Activated CD8-positive, alpha-beta memory T cell treated with anti-CD3 and anti-CD28 coated beads, Interleukin-2, amount 50 U/mL, for 24 hours (primary cell): ENCODE measurements around the gene USP32.
"Not testable (repeated sequence)": the region's sequence is repeated elsewhere in the genome, so short reads cannot be mapped to it uniquely, and the experiment has no call there.

ENCODE experiments used
- DNase-seq: peaks from one replicate; pipeline ENCODE4 v3.0.0-alpha.2; 2020; ENCODE audit errors: extremely low read depth

Gene USP32

DNA sequence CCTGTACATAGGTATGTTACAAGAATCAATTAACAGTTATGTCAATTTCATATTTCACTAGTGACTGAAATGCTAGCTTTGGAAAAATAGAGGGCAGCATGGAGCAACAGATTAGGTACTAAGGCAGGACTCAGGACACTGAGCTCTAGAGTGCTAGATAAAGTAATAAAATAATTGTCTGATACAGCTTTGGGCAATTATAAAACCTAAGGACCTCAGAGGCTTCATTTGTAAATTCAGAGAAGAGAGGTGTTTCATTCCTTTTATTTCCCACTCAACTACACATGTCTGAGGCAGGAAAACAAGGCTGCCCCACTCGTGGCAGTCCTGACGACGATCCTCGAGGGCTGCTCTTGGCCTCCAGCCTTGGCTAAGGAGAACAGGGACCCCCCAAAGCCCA lies 160.7 kb downstream of the USP32 start:
- no peak for DNase-seq

DNA sequence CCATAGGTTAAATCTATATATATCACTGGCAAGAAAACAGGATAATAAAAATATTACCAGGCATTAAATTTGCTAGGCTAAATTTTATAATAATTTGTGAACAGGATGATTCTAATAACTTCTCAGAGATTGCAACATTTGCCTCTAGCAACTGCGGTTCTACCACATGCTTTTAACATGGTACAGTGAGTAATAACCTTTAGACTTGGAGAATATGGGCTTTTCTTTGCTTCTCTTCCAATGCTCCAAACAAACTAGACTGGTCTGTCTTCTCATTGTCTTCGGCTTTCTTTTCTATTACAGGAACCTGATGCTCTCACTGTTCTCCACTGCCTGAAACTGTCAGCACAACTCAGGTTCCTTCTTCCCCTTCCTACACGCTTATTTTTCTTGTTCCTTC lies 161.6 kb downstream of the USP32 start:
- no peak for DNase-seq

DNA sequence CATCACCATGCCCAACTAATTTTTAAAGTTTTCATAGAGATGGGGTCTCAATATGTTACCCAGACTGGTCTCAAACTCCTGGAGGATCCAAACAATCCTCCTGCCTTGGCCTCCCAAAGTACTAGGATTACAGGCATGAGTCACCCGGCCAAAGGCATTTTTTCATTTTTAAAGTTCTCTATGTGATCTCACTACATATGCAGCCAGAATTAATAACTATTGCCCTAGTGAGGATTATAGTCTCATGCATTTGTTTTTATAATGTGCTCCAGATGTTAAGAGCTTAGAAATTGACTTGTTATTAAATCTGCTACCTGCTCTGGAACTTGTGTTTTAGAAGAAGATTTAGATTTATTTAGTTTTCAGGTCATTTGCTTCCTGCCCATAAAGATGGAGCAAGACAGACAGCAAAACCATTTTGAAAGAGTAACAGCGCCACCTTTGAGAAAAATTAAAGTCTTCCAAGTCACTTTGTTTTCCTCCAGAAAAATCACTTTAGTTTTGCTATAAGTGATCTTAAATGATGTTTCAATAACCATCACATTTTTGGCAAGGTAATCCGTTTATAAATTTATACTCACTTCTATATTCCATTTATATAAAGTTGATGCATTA lies 162.6 kb downstream of the USP32 start:
- no peak for DNase-seq

DNA sequence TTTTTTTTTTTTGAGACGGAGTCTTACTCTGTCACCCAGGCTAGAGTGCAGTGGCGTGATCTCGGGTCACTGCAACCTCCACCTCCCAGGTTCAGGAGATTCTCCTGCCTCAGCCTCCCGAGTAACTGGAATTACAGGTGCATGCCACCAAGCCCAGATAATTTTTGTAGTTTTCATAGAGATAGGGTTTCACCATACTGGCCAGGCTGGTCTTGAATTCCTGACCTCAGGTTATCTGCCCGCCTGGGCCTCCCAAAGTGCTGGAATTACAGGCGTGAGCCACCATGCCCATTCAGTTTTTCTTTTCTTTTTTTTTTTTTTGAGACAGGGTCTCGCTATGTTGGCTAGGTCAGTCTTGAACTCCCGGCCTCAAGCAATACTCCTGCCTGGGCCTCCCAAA lies 164.7 kb downstream of the USP32 start:
- not testable (repeated sequence) for DNase-seq

DNA sequence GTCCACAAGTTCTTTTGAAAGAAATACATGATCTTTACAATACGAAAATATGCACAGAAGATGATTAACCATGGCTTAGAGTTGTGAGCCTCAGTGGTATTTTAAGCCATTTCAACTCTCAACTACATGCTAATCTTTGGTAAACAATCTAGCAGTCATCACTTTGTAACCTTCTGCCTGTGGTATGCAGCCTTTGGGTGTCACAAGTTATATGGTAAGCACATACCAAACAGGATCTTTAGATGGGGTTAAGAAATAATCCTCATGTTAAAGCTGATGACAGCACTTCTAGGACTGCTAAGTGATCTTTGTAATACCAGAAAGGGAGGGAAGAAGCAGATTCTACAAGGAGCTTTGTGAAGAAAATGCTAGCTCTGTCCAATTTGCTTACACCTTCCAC lies 167.9 kb downstream of the USP32 start:
- no peak for DNase-seq

DNA sequence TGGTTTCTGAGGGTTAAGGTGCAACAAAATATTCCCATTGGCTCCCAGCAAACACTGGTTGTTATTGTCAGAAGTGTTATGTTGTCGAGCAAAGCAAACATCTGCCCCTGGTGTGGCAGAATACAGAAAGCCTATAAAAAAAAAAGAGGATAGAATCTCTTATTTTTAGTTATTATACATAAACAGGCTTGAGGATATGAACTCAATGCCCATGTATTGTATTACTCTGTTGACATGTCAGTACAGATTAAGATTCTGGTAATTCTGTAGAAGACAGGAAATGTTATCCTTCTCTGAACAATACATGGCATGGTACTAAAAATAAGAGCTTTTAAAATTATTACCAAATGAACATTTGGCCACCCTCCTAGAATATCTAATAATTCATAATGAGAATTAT lies 168.5 kb downstream of the USP32 start:
- no peak for DNase-seq

DNA sequence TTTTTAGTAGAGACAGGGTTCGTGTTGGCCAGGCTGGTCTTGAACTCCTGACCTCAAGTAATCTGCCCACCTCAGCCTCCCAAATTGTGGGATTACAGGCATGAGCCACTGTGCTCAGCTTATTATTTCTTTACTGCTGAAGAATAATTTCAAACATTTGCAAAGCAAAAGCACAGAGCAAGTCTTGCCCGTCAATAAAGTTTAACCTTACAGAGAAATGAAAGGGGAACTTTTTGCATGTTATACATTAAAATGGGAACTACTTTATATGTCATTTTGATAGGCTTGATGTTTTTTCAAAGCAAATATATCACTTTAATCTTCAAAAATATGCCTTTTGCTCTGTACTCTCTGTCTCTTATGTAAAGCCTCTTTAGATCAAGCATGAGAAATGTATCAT lies 173.2 kb downstream of the USP32 start:
- not testable (repeated sequence) for DNase-seq

DNA sequence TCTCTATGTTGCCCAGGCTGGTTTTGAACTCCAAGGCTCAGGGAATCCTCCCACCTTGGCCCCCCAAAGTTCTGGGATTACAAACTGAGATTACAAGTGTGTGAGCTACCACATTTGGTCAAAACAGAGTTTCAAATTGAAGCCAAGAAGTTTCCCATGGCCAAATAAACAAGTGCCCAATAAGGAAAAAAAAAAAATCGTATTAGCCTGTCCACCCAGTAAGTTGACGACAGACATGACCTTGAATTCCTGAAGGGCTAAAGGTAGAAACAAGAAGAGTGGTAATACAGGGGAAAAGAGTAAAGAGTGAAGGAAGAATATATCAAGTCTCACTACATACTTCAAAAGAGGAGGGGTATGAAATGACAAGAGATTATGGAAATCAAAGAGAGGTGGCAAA lies 176.0 kb downstream of the USP32 start:
- not testable (repeated sequence) for DNase-seq

DNA sequence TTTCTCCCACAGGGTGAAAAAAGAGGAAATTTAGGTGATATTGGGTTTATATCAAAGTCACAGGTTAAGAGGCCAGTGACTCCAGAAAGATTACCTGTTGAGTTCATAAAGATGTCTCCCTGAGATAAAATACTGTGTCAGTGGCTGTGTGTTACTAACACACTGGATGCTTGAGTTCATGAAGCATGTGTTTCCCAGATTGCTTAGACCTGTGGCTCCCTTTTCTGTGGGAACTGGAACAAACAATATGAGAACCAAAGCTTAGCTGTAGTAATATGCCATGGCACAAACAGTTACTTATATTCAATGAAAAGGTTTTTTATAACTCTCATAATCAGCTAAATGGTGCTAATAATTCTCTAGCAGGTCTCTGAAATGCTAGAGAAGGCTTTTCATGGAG lies 180.7 kb downstream of the USP32 start:
- not testable (repeated sequence) for DNase-seq

DNA sequence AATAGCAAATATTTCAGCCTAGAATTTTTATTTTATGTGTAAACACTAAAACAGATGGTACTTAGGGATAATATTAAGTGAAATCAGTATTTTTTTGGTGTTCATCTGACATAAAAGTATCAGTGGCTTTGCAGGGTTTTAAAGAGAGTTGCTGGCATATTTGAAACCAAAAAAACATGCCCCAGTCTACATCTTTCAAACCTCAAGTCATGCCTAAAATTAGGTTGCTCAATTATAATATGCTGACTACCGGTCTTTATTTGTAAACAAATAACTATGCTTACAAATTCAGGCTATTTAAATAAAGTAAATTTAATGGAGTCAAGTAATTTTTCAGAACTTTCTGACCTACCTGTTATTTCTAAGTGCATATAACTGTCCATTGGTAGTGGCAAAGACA lies 183.6 kb downstream of the USP32 start:
- DNase-seq, result not testable (repeated sequence)

DNA sequence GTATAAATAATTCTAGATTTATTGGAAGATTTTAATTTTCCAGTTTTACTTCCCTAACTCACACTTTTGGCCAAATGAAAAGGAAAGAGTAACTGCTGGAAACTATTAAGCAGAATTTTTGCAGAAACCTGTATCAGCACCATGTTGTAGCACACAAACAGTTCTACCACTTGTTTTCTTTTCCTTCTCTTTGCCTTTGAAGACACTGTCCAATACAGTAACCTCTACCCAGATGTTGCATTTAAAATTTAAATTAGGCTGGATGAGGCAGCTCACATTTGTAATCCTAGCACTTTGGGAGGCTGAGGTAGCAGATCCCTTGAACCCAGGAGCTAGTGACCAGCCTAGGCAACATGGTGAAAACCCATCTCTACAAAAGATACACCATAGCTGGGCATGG lies 186.2 kb downstream of the USP32 start:
- DNase-seq, result not testable (repeated sequence)

DNA sequence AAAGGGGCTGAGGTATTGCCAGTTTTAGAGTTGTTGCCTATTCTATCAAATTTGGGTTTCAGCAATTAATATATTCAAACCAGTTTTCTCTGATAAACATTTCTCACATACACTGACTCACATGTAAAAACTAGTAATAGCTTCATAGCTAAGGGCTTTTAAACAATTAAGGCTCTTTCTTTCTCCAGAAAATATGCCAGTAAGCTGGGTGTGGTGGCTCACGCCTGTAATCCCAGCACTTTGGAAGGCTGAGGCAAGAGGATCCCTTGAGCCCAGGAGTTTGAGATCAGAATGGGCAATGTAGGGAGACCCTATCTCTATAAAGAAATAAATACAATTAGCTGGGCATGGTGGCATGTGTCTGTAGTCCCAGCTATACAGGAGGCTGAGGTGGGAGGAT lies 193.3 kb downstream of the USP32 start:
- DNase-seq, result not testable (repeated sequence)

DNA sequence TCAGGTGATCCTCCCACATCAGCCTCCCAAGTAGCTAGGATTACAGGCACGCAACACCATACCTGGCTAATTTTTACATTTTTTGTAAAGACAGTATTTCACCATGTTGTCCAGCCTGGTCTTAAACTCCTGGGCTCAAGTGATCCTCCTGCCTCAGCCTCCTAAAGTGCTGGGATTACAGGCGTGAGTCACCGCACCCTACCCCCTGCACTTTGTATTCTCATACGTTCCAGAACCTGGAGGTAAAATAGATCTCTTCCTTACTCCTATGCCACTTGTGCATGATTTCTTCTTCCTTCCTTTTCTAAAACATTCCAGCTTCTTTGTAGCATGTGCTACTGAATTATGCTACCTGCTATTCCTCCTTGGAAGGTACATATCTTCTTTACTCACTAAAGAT lies 197.8 kb downstream of the USP32 start:
- not testable (repeated sequence) for DNase-seq

DNA sequence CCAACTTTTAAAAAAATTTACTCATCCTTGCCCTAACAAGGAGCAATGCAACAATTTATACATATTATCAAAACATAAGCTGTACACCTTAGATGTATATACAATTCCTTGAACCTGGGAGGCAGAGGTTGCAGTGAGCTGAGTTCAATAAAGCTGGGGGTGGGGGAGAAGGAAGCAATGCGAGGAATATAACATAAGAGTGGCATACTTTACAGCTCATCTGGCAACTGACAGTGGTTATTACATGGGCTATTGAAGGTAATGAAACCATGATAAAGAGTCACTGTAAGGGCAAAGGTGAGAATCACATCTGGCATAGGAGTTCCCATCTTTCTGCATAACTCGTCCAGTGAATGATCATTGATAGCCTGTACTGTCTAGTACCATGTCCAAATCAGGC lies 198.5 kb downstream of the USP32 start:
- DNase-seq, result no peak

DNA sequence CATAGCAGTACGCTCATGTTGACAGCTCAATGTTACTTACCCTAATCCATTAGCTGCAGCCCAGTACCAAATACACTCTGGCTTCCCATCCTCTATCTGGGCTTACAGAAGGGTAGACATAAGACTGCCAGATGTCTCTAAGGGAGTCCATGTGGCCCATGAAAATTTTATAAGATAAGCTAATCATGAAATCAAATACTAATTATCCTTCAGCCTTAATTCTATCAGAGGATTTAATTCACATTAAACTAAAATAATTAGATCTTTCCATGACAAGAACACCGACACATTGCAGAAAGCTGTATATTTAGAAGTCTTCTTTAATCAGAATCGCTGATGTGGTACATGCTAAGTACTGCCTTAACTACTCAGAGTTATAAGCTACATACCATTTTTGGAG lies 198.9 kb downstream of the USP32 start:
- not testable (repeated sequence) for DNase-seq

DNA sequence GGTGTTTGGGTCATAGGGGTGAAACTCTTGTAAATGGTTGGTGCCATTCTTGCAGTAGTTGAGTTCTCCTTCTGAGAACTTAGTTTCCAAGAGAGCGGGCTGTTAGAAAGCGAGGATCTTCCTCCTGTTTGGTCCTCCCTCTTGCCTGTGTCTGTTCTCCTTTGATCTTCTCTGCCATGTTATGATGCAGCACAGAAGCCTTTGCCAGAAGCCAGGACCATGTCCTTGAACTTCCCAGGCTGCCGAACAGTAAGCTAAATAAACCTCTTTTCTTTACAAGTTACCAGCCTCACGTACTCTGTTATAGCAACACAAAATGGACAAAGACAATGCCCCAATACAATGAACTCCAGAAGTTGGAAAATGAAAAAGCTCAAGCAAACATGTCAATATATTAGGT lies 201.9 kb downstream of the USP32 start:
- DNase-seq, result not testable (repeated sequence)

DNA sequence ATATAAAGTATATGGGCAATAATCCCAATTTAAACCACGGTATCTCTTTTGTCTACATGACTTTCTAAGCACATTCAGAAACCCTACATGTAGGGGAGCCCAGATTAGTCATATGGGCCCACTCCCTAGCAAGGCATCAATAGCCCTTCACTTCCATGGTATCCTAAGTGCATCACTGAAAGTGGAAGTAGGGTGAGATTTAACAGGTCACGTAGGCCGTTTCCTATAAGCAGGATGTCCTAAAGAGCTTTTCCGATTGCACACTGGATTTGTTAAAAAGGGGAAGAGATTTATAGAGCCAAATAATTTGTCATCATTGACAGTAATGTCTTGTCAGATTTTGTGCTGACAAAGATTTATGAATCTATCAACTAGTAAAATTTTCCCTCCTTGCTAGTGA lies 203.2 kb downstream of the USP32 start:
- no peak for DNase-seq

DNA sequence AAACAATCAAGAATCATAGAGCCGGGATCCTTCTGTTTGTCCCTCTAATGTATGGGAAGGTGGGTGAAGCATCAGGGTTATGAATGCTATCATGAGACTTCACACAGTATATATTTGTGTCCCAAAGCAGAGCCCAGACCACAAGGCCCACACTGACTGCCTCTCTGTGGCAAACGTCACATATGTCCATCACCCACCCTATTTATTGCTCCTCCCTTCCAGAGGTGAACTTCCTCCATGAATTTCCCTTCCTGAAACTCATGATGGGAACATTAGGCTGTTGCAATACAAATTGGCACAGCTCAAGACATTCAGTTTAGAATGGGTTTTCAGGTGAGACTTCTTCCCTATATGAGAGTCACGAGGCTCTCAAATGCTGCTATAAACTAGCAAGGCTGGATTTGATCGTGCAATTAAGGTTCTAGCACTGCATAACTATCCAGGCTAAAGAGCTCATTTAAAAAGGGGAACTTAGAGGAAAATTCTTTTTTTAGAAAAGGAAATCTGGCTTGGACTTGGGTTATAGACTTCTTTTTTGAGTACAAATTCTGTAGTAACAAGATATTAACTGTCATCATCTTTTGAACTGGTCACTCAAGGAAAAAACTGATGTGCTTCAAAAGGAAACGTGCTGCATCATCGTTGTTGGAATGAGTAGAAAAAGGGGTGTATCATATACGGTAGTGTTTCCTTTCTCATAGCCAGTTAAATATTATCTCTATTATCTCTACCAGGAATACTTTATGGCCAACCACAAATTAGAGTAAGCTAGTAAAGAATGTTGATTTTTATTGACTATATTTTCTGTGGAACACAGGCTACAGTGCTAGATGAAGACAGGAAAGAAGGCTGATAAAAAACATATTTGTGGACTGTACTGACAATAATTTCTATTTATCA lies 204.8 kb downstream of the USP32 start:
- not testable (repeated sequence) for DNase-seq

DNA sequence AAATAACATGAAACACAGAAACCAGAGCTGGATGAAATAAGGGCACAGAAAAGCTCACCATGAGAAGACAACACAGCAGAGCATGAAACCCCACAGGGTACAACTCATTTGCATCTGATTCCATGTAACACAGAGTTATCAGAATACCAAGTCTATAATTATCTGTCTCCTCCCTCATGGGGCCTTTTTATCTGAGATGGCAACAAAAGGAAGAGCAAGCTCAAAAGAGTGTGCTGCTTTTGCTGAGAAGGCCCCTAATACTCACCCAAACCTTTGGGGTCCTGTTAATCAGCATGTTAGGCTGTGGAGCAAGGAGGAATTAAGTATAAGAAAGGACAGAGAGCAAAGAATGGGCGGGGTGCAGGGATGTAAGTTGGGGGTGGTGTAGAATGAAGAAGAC lies 205.6 kb downstream of the USP32 start:
- not testable (repeated sequence) for DNase-seq

DNA sequence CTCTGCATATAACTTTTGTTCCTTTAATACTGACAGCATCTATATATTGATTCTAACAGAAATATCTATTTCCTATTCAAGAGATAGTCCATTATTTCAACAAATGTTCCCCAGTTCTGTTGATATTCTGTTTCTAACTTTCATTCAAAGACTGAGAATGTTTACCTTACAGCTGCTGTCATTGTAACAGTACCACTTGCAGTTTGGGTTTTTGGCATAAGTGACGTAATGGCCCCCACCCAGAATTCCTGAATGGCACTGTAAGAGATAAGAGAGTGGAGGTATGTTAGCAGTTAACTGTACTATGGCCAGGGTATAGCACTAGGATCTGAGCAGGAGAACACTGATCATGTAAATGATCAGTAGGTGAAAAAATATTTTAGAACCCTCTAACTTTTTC lies 211.6 kb downstream of the USP32 start:
- not testable (repeated sequence) for DNase-seq

DNA sequence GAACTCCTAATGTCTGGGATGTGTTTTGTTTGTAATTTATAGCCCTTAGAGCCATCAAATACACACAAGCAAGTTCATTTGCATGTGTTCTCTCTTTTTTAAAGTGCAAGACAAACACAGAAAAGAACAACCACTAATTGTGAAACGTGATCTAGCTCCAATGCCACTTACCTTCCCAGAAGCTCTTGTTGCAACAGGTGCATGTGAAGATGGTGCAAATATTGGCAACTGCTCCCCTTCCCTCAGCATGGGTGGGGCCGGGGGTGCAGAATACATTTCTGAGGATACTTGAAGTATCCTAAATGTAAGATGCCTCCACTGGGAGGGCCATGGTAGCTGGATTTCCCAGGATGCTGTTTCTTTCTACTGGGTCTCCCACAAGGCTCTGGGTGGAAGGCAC lies 213.8 kb downstream of the USP32 start:
- DNase-seq, result not testable (repeated sequence)

DNA sequence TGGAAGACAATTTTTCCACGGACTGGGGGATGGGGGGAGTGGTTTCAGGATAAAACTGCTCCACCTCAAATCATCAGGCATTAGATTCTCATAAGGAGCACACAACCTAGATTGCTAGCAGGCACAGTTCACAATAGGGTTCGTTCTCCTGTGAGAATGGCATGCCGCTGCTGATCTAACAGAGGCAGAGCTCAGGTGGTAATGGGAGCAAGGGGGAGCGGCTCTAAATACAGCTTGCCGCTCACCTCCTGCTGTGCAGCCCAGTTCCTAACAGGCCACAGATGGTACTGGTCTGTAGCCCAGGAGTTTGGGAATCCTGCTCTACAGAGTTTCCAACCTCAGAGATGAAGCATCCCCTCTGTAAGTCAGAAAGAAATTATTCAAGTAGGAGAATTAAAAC lies 215.2 kb downstream of the USP32 start:
- not testable (repeated sequence) for DNase-seq

DNA sequence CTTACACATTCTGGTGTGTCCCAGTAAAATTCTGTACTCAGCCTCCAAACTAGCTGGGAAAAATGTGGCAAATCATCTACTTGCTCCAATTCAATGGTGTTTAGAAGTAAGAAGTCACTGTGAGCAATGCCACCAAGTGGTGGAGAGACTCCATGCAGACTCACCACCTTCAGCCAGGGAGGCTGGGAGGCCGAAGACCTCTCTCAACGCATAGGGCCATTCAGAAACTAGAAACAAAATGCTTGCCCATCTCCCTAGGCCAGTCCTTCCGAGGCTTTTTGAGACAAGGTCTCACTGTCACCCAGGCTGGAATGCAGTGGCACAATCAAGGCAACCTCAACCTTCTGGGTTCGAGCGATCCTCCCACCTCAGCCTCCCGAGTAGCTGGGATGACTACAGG lies 217.2 kb downstream of the USP32 start:
- DNase-seq, result not testable (repeated sequence)
